Left renal cortex interstitium (tissue), 4 donors: Measurements from ENCODE around the gene OR9A4. TPM values are rescaled to one million over a fixed set of nuclear protein-coding genes. Genes with fewer than 3 reads are reported as not detected.

ENCODE experiments used
- DNase-seq, 4 donors: peaks; one replicate each; pipeline ENCODE4 v3.0.0-alpha.2; 2013; ENCODE audit warnings: low read depth in 4 of 4, low spot score in 2 of 4, missing footprints in 1 of 4
- polyA plus RNA-seq, 4 donors: library from polyadenylated mRNA; unstranded; fragments of 120-200 nt; gene quantifications; one replicate each; pipeline ENCODE4 v1.2.1, GENCODE V29; 2013; ENCODE audit not compliant: insufficient read length in 4 of 4

OR9A4 gene
- polyA plus RNA-seq, 4 donors: 0.18 TPM; not detected in 3

DNA sequence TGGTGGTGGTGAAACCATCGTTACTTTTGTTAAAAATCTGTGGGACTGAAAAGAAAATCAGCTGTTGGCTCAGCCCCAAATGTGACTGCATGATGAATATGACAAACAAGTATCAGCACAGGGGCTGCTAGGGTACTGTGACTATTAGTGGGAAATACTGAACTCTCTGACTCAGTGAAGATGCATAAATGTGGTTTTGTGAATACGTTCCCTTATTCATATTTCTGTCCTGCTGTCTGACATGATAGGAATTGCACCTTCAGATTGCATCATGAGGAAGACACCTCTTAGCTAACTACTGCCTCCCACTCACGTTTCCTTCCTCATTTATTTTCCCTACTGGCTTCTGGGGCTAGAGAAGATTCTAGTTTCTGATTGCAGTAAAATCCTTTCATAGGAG is 29.2 kb downstream of the OR9A4 start:
- no peak for DNase-seq

GRCh38 chr7:141946796-141947195 is 30.6 kb downstream of the OR9A4 start, which contains the start of gene CLEC5A:
TSS of gene CLEC5A (minus strand) at chr7:141946974. CDS start at chr7:141946292, 682 bp downstream.
- DNase-seq: no peak

GRCh38 chr7:141949021-141949420 is 32.8 kb downstream of the OR9A4 start:
- no peak for DNase-seq

- DNase-seq: no peak
Observed at GRCh38 chr7:141949451-141949850, 33.3 kb downstream of the OR9A4 start.

DNA sequence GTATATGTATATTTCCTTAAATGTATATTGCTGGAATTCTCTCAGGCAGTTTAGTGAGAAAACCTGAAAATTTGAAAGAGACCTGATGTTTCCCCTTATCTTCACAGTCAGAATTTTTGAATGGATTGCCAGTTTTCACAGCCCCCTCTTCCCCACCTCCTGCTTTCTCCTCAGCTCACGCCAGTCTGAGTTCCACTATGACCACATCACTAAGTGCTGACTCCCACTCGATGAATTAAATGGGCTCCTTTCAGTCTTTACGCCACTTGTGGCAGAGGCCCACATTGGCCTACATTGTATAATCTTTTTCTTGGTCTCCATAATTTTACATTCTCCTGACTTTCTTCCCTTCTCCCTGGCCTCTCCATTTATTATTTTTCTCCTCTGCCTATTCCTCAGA is 33.7 kb downstream of the OR9A4 start:
- DNase-seq: no peak

- no peak for DNase-seq
Observed at GRCh38 chr7:141950806-141951205, 34.6 kb downstream of the OR9A4 start.

- DNase-seq: no peak
Observed at GRCh38 chr7:141952461-141952860, 36.3 kb downstream of the OR9A4 start.

DNA sequence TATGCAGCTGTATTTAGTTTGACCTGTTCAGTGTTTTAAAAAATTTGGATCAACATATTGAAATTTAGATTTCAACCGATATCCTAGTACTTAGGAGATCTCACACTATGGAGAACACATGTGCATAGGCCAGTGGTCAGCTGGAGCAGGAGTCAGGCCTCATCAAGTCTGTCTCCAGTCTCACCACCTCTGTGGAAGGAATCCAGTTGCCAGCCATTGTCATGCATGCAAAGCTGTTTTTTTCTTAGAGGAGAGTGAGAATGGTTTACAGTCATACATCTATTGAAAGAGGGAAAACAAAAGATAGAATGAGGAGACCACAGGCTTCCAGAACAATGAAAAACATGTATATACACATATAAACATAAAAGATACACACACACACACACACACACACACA is 38.1 kb downstream of the OR9A4 start:
- no peak for DNase-seq

- no peak for DNase-seq
Observed at GRCh38 chr7:141956084-141956483, 39.9 kb downstream of the OR9A4 start.

- DNase-seq: no peak
Observed at GRCh38 chr7:141960687-141961422, 44.7 kb downstream of the OR9A4 start.

Other genes starting within 250 kb of the OR9A4 start
- gene DENND11, start 214.2 kb upstream of the OR9A4 start, polyA plus RNA-seq: 10 to 100 TPM; 21.9 to 34.2 (median 28.8) TPM
- gene WEE2, start 208.0 kb upstream of the OR9A4 start, polyA plus RNA-seq: under 1 TPM; 0.10 to 0.54 (median 0.26) TPM
- 100 to 1,000 TPM; 119 to 151 (median 137) TPM for gene SSBP1, start 178.0 kb upstream of the OR9A4 start, polyA plus RNA-seq
- 1 to 10 TPM in 2 of 4 donors, under 1 TPM in 2; 0.32 to 2.2 (median 0.70) TPM for gene TAS2R3, start 152.3 kb upstream of the OR9A4 start, polyA plus RNA-seq
- gene TAS2R4, start 139.7 kb upstream of the OR9A4 start, polyA plus RNA-seq: 1 to 10 TPM in 2 of 4 donors, under 1 TPM in 2; 0.73 to 6.6 (median 3.5) TPM
- 10 to 100 TPM in 1 of 4 donors, 1 to 10 TPM in 3; 1.1 to 10.5 (median 5.0) TPM for gene TAS2R5, start 126.2 kb upstream of the OR9A4 start, polyA plus RNA-seq
- 1 to 10 TPM in 2 of 4 donors, under 1 TPM in 1, not detected in 1; 0.07 to 1.3 (median 1.0) TPM for gene PRSS37, start 74.9 kb upstream of the OR9A4 start, polyA plus RNA-seq
- gene CLEC5A, start 30.6 kb downstream of the OR9A4 start, polyA plus RNA-seq: under 1 TPM; 0.27 to 0.72 (median 0.48) TPM
- not detected for gene TAS2R38, start 57.4 kb downstream of the OR9A4 start, polyA plus RNA-seq
- gene MGAM, start 79.5 kb downstream of the OR9A4 start, polyA plus RNA-seq: 10 to 100 TPM in 3 of 4 donors, 1 to 10 TPM in 1; 10.0 to 24.7 (median 20.0) TPM
- under 1 TPM; 0.40 to 0.79 (median 0.64) TPM for gene MGAM2, start 195.3 kb downstream of the OR9A4 start, polyA plus RNA-seq